ENCODE data around the gene FAM222A.

The FAM222A gene

GRCh38 chr12:109810954-109811623 is 97.5 kb downstream of the FAM222A start:
- no peak for DNase-seq

- DNase-seq = no peak
These were observed 98.0 kb downstream of the FAM222A start for GRCh38 chr12:109811624-109811995.

DNA sequence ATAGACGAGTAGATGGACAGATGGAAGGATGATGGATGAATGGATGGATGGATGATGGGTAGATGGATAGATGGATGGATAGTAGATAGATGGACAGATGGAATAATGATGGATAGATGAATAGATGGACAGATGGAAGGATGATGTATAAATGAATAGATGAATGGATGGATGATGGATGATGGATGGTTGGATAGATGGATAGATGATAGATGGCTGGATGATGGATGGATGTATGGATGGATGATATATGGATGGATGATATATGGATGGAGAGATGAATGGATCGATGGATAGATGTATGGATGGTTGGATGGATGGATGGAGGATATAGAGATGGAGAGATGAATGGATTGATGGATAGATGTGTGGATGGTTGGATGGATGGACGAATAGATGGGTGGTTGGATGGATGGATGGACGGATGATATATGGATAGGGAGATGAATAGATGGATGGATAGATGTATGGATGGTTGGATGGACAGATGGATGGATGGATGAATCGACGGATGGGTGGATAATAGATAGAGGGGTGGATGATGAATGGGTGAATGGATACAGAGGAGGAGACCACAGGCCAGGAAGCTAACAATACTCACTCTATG is 100.3 kb downstream of the FAM222A start:
- DNase-seq = no peak

- DNase-seq = no peak
These were observed 101.0 kb downstream of the FAM222A start for GRCh38 chr12:109814600-109815150.

DNA sequence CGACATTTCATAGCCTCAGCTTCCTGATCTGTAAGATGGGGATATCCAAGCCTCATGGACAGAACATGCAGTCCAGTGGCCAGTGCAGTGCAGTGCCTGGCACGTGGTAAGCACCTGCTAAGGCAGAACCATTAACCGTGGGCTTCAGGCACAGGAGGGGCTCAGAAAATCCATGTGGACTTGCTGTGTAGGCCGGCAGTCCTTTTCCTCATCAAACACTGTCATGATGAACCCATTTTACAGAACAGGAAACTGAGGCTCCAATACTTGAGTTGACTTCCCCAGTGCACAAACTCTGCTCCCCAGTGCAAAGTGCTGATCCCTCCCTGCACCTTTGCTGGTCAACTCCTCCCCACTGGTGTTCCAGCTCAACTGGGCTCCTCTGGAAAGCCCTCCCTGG is 101.6 kb downstream of the FAM222A start:
- no peak for DNase-seq

DNA sequence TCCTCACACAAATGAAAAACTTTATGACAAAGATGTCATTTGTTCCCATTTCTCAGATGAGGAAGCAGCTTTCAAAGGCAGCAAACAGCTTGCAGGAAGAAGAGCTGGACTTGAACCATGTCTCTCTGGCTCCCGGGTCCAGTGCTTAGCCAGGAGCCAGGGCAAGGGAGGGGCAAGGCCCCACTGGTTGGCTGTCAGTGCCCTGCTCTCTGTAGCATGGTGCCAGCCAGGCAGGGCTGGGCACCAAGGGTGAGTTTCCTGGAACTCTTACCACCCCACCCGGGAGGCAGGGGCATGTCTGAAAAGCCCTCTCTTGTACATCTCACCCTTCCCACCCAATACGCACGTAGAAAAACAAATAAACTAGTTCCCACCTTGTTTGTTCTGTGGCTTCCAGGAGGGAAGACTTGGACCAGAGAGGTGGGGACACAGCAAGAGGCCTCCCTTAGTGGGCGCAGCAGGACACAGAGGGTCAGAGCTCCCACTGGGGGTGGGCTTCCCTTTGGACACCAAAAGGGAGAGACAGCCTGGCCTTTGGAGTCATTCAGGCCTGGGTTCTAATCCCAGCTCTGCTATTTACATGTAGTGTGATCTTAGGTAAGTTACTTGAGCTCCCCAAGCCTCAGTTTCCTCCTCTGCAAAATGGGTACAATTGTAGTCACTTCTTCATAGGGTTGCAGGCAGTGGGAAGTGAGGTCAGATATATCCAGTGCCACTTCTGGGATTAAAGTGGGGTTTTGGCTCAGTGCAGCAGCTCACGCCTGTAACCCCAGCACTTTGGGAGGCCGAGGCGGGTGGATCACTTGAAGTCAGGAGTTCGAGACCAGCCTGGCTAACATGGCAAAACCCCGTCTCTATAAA is 102.4 kb downstream of the FAM222A start:
- DNase-seq = no peak

- no peak for DNase-seq
These were observed 103.2 kb downstream of the FAM222A start for GRCh38 chr12:109816870-109817269.

- DNase-seq = no peak
These were observed 104.1 kb downstream of the FAM222A start for GRCh38 chr12:109817627-109818231.

DNA sequence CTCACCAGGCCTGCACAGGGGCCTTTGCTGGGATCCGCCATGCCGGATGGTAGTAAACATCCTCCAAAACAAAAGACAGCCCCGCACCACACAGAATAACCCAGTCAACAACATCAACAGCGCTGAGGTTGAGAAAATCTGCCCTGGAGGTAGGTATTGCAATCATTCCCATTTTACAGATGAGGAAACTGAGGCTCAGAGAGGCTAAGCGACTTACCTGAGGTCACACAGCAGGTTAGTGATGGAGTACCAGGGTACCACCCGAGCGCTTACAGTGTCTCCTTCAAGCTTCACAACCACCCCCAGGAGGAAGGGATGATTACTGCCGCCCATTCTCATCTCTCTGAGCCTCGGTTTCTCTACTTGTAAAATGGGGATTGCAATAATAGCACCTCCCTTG is 104.6 kb downstream of the FAM222A start:
- no peak for DNase-seq

DNA sequence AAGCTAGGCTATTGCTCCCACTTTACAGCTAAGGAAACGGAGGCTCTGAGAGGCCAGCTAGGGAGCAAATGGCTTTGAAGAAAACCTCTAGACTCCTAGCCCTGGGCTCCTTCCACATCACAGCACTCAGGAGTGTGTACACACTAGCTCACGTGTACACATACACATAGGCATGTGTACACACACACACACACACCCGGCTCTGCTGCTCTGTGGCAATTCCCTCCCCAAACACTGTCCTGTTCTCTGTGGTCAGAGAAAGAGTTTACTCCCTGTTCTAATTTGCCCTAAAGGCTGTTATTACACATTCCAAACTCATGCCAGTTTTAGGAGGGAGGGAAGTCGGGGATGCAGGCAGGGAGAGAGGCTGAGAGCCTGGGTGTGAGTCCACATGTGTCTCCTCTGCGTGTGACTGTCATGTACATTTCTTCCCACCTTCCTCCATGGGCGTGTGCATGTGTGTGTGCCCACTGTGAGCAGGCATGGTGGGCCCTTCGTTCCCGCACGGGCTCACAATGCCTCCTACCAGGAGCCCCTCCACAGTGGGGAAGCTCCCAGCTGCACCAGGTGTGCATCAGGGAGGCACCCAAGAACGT is 105.4 kb downstream of the FAM222A start:
- no peak for DNase-seq

All from OCI-M1 (cell line).